HepG2 (cell line): ENCODE data around the gene SELENOS.

ENCODE experiments used
- AHDC1 ChIP-seq: sonication (generic); formaldehyde crosslinking; IDR thresholded peaks from 2 replicates; pipeline ENCODE4 v1.5.1; 2020; ENCODE audit warnings: mild to moderate bottlenecking, missing genetic modification reagents, borderline replicate concordance
- ASH2L ChIP-seq: fragments of 300-600, 200-600 bp; sonication (generic); IDR thresholded peaks from 2 replicates; pipeline ENCODE4 v1.7.0; 2017; ENCODE audit warnings: low read depth, mild to moderate bottlenecking, moderate library complexity, mixed read lengths, low read length; ENCODE audit not compliant: insufficient read length
- E2F1 ChIP-seq: sonication (generic); formaldehyde crosslinking; IDR thresholded peaks from 2 replicates; pipeline ENCODE4 v1.5.0; 2020; ENCODE audit warnings: missing genetic modification reagents
- EZH2 ChIP-seq: conservative IDR thresholded peaks from 2 replicates; pipeline ENCODE4 v1.6.1; 2012; ENCODE audit warnings: mild to moderate bottlenecking, low read depth, low read length, moderate library complexity
- HIVEP1 ChIP-seq: sonication (generic); formaldehyde crosslinking; IDR thresholded peaks from 2 replicates; pipeline ENCODE4 v1.4.0; 2020; ENCODE audit warnings: mild to moderate bottlenecking, missing genetic modification reagents
- MAFK ChIP-seq, 2 experiments: IDR thresholded peaks in 1 of 2; conservative IDR thresholded peaks in 1 of 2; 2 replicates each; pipeline ENCODE4 v1.6.1; 2011; ENCODE audit warnings: improper control_type of control experiment in 2 of 2, low read length in 2 of 2
- NFE2L2 ChIP-seq: fragments of 150-350 bp; IDR thresholded peaks from 2 replicates; pipeline ENCODE4 v1.6.1; 2014; ENCODE audit warnings: low read length
- SMAD1 ChIP-seq: sonication (generic); formaldehyde crosslinking; IDR thresholded peaks from 2 replicates; pipeline ENCODE4 v1.4.0; 2020; ENCODE audit warnings: missing genetic modification reagents, low read depth, mild to moderate bottlenecking, borderline replicate concordance
- SRF ChIP-seq: IDR thresholded peaks from 2 replicates; pipeline ENCODE4 v1.6.1; 2011; ENCODE audit warnings: mild to moderate bottlenecking, low read depth, low read length, moderate library complexity
- TF ChIP-seq, protein P1 (sequence below): sonication (generic); formaldehyde crosslinking; IDR thresholded peaks from 2 replicates; pipeline ENCODE4 v1.5.0; 2020; ENCODE audit warnings: mild to moderate bottlenecking, missing genetic modification reagents, moderate library complexity

DNA sequence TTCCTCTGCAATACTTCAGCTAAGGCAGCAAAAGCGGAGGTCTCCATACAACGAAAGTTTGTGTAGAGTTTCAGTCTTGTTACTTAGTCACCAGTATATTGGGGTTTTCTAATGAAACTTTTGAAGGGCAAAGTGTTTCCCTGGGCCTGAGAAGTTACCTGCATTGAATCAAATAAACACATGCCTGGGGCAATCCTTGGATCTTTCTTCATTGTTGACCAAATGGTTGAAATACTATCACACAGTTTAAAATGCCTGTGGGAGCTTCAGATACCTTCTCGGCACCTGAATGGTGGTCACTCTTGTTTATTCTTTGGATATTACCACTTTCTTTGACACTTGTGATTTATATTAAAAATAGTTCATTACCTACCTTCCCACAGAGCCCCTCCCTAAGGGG is 24.4 kb downstream of the SELENOS start:
- no peak for TF ChIP-seq E2F1
- TF ChIP-seq, protein P1, sequence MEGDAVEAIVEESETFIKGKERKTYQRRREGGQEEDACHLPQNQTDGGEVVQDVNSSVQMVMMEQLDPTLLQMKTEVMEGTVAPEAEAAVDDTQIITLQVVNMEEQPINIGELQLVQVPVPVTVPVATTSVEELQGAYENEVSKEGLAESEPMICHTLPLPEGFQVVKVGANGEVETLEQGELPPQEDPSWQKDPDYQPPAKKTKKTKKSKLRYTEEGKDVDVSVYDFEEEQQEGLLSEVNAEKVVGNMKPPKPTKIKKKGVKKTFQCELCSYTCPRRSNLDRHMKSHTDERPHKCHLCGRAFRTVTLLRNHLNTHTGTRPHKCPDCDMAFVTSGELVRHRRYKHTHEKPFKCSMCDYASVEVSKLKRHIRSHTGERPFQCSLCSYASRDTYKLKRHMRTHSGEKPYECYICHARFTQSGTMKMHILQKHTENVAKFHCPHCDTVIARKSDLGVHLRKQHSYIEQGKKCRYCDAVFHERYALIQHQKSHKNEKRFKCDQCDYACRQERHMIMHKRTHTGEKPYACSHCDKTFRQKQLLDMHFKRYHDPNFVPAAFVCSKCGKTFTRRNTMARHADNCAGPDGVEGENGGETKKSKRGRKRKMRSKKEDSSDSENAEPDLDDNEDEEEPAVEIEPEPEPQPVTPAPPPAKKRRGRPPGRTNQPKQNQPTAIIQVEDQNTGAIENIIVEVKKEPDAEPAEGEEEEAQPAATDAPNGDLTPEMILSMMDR: no peak
- TF ChIP-seq HIVEP1 (CRISPR knock-in tag): no peak
- no peak for TF ChIP-seq NFE2L2
- no peak for TF ChIP-seq EZH2
- TF ChIP-seq SMAD1 (CRISPR knock-in tag): no peak
- no peak for TF ChIP-seq SRF
- TF ChIP-seq MAFK (conservative IDR thresholded peaks at IDR 0.05 in 1 of 2, IDR thresholded peaks at IDR 0.05 in 1 of 2; ENCODE audit: low read length in 2 of 2): no peak
- no peak for TF ChIP-seq AHDC1
- TF ChIP-seq ASH2L: no peak
